Uterus (tissue), 4 donors: Measurements from ENCODE around the gene HIBCH. TPM values are rescaled to one million over a fixed set of nuclear protein-coding genes. Genes with fewer than 3 reads are reported as not detected.

Experiments
- DNase-seq, 2 donors: peaks; one replicate each; pipeline ENCODE4 v3.0.0-alpha.2; 2019 to 2020
- H3K27ac ChIP-seq, 2 donors: fragments of 200-600 bp; sonication (generic); 1 replicate in 1 of 2; 2 replicates in 1 of 2; pipeline ENCODE4 v1.5.1; 2016 to 2018
- H3K27me3 ChIP-seq, 2 donors: fragments of 200-600 bp; sonication (generic); one replicate each; pipeline ENCODE4 v1.5.1; 2018 to 2019; ENCODE audit warnings: control low read depth in 1 of 2
- H3K36me3 ChIP-seq, 2 donors: fragments of 200-600 bp; sonication (generic); one replicate each; pipeline ENCODE4 v1.5.1; 2019; ENCODE audit warnings: control low read depth in 1 of 2
- H3K4me1 ChIP-seq, 2 donors: fragments of 200-600 bp; sonication (generic); one replicate each; pipeline ENCODE4 v1.5.1; 2018 to 2019; ENCODE audit warnings: control low read depth in 1 of 2
- H3K4me3 ChIP-seq, 2 donors: fragments of 200-600 bp; sonication (generic); 1 replicate in 1 of 2; 2 replicates in 1 of 2; pipeline ENCODE4 v1.5.1; 2018 to 2019; ENCODE audit warnings: mild to moderate bottlenecking in 1 of 2
- H3K9me3 ChIP-seq, 2 donors: fragments of 200-600 bp; sonication (generic); one replicate each; pipeline ENCODE4 v1.5.1; 2019; ENCODE audit warnings: control low read depth in 1 of 2
- POLR2A ChIP-seq, 2 donors: fragments of 450-650 bp; IDR thresholded peaks; one replicate each; pipeline ENCODE4 v1.6.1; 2016; ENCODE audit warnings: antibody characterized with exemption in 2 of 2, mild to moderate bottlenecking in 1 of 2, moderate library complexity in 1 of 2
- intact Hi-C: fragments of 100-400 bp; cut with DNase I; formaldehyde crosslinking; loops from one replicate; pipeline ENCODE4 v1.15.1; 2023; ENCODE audit warnings: low total_unique reads
- total RNA-seq, 4 donors: library from RNA; depleted of rRNA in 3 of 4; stranded (reverse); fragments of >200 nt in 3 of 4; gene quantifications; one replicate each; pipeline versions ENCODE4 v1.1.0 to v1.2.4, GENCODE V29; 2014 to 2023
- TF ChIP-seq, protein P1 (sequence below), 4 experiments: fragments of 200-600 bp in 2 of 4; fragments of 450-650 bp in 2 of 4; sonication (generic) in 2 of 4; IDR thresholded peaks; one replicate each; pipeline ENCODE4 v1.5.1; 2016 to 2019; ENCODE audit warnings: antibody characterized with exemption in 4 of 4, mild to moderate bottlenecking in 2 of 4, moderate library complexity in 1 of 4
- donor health status: DM: yes; HTN: yes; CAD: no.

The HIBCH gene
- total RNA-seq, 4 donors from 2014 or later = 9.1 to 53.9 (median 26.9) TPM

DNA sequence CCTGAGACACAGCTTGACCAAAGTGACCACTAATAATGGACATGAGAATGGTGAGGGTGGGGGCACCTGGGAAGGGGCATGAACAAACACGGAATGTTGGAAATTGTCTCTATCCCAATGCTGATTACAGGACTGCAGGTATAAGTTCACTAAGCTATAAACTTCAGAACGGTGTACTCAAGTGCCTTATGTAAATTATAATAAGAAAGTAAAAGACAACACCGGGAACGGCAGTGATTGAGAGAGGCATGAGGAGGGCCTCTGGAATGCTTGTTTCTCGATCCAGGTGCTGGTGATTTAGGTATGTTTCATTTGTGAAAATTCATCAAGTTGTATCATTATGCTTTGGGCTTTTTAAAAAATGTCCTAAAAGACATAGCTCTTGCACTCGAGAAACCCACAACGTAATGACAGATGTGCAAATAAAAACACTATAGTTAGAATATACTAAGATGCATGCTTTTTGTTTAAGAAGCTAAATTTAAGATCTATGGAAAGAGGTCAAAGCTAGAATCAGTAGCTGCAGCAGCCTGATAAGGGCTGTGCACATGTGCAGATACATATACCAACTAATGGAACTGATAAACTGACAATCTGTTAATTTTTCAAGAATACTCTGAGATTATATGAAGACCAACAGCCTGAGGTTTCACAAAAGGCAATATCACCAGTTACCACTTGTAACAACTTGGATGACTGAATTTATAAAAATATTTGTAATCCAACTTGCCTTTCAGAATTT, 7.6 kb downstream of the HIBCH start:
- no peak for DNase-seq
- no peaks in the 10 kb centered on the region for H3K36me3 ChIP-seq
- no peak overlapping the region for H3K27ac ChIP-seq
- no peak overlapping the region for H3K4me3 ChIP-seq
- no peaks in the 10 kb centered on the region for H3K4me1 ChIP-seq
- H3K9me3 ChIP-seq = no peaks in the 10 kb centered on the region
- TF ChIP-seq, protein P1, sequence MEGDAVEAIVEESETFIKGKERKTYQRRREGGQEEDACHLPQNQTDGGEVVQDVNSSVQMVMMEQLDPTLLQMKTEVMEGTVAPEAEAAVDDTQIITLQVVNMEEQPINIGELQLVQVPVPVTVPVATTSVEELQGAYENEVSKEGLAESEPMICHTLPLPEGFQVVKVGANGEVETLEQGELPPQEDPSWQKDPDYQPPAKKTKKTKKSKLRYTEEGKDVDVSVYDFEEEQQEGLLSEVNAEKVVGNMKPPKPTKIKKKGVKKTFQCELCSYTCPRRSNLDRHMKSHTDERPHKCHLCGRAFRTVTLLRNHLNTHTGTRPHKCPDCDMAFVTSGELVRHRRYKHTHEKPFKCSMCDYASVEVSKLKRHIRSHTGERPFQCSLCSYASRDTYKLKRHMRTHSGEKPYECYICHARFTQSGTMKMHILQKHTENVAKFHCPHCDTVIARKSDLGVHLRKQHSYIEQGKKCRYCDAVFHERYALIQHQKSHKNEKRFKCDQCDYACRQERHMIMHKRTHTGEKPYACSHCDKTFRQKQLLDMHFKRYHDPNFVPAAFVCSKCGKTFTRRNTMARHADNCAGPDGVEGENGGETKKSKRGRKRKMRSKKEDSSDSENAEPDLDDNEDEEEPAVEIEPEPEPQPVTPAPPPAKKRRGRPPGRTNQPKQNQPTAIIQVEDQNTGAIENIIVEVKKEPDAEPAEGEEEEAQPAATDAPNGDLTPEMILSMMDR (IDR thresholded peaks at IDR 0.05) = no peak
- TF ChIP-seq POLR2A (IDR thresholded peaks at IDR 0.05) = no peak
- intact Hi-C loops = no loop called here
- H3K27me3 ChIP-seq = no peaks in the 10 kb centered on the region

DNA sequence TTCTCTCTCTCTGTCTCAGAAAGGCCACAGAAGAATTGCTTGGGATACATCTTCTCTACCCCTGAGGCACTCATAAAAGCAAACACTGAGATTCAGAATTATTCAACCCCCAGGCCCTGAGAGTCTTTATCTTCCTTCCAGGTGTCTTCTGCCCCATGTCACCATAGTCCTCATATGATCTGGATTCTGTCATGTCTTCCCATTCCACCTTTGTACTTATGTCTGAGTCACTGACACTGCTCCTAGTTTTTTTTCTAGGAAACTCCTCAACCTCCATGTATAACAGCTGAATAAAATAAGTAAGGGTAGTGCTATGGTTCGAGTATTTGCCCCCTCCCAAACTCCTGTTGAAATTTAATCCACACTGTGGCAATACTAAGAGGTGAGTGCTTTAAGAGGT, 11.6 kb downstream of the HIBCH start:
- Histone ChIP-seq H3K9me3 (no peaks in the 10 kb centered on the region), H3K27ac (no peak overlapping the region), H3K27me3 (no peaks in the 10 kb centered on the region), H3K4me3 (no peak overlapping the region), H3K4me1 (no peaks in the 10 kb centered on the region), H3K36me3 (no peaks in the 10 kb centered on the region)
- intact Hi-C loops = no loop called here
- TF ChIP-seq POLR2A (IDR thresholded peaks at IDR 0.05) = no peak
- TF ChIP-seq, protein P1 (IDR thresholded peaks at IDR 0.05) = no peak
- no peak for DNase-seq

DNA sequence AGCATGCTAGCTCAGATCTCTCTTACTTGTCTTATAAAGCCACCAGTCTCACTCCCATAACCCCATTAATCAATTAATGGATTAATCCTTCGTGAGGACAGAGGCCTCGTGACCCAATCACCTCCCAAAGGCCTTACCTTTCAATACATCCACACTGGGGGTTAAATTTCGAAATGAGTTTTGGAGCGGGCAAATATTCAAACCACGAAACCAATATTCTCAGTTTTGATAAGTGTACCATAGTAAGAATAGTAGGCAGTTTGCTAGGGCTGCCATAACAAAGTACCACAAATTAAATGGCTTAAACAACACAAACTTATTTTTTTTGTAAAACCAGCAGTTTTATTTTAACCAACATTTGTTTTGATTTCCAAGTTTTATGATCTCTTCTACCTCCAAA, 15.2 kb downstream of the HIBCH start:
- TF ChIP-seq, protein P1 (IDR thresholded peaks at IDR 0.05) = no peak
- no peak for TF ChIP-seq POLR2A (IDR thresholded peaks at IDR 0.05)
- no peaks in the 10 kb centered on the region for H3K27me3 ChIP-seq
- no peaks in the 10 kb centered on the region for H3K4me1 ChIP-seq
- H3K9me3 ChIP-seq = no peaks in the 10 kb centered on the region
- no peaks in the 10 kb centered on the region for H3K36me3 ChIP-seq
- H3K4me3 ChIP-seq = no peak overlapping the region
- intact Hi-C loops = no loop called here
- no peak overlapping the region for H3K27ac ChIP-seq
- DNase-seq = no peak

DNA sequence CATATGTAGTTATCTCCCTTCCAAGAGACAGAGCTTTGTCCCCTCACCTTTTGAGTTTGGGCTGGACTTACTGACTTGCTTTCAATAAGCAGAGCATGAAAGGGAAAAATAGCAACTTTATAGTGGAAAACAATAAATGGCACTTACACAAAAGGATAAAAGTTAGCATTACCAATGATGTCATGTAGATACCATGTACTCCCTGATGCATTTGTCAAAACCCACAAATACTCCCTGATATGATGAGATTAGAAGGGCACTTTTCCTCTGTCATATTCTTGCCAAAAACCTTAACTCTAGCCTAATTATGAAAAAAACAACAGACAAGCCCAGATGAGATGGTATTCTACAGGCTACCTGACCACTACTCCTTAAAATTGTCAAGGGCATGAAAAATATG, 16.0 kb downstream of the HIBCH start:
- Histone ChIP-seq H3K27me3 (no peaks in the 10 kb centered on the region), H3K27ac (no peak overlapping the region), H3K9me3 (no peaks in the 10 kb centered on the region), H3K36me3 (no peaks in the 10 kb centered on the region), H3K4me1 (no peaks in the 10 kb centered on the region), H3K4me3 (no peak overlapping the region)
- intact Hi-C loops = no loop called here
- TF ChIP-seq, protein P1 (IDR thresholded peaks at IDR 0.05) = no peak
- TF ChIP-seq POLR2A (IDR thresholded peaks at IDR 0.05) = no peak
- no peak for DNase-seq

DNA sequence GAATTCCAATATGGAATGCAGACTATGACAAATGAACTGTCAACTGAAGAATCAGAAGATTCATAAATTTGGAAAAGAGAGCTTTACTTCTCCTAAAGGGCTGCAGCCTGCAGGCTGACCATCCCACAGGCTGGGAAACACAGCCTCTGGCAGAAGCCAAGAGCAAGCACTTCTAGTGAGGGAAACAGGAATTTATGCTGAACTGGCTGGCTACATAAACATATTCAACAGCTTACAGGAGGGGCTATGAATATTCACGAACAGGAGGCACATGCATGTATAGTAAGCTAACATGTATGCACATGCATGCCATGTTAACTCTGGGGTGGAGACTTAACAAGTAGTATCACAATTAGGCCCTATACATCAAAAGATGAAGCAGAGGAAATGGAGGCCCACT, 17.6 kb downstream of the HIBCH start:
- TF ChIP-seq POLR2A (IDR thresholded peaks at IDR 0.05) = no peak
- TF ChIP-seq, protein P1 (IDR thresholded peaks at IDR 0.05) = no peak
- intact Hi-C loops = no loop called here
- DNase-seq = no peak
- Histone ChIP-seq H3K4me3 (no peak overlapping the region), H3K27me3 (no peaks in the 10 kb centered on the region), H3K9me3 (no peaks in the 10 kb centered on the region), H3K27ac (no peak overlapping the region), H3K4me1 (no peaks in the 10 kb centered on the region), H3K36me3 (no peaks in the 10 kb centered on the region)
